Measurements from ENCODE around the gene CAB39.

DNA sequence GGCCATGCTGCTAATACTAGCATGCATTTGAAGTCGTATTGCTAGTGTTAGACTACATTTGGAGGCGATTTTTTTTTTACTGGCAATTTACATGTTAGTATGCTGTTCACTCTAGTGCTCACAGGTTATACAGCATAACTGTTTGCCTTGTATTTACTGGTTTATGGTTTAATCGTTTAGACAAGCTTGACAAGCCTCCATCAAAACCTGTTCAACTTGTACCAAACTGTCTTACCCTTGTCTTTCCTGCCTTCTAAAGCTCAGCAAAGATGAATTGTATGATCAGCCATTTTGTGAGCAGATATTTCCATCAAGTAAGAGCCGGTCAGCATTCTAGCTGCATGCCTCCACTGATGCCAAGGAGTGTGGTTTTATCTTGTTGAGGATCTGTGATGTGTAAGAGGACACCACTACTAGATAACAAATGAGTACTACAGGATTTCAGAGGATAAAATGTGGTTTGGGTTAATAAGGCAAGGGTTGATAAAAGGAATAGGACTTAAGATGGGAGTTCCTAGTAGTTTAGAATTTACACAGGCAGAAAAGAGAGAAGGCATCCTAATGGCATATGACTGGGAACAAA lies 83.7 kb downstream of the CAB39 start:
- TF ChIP-seq, protein P1, sequence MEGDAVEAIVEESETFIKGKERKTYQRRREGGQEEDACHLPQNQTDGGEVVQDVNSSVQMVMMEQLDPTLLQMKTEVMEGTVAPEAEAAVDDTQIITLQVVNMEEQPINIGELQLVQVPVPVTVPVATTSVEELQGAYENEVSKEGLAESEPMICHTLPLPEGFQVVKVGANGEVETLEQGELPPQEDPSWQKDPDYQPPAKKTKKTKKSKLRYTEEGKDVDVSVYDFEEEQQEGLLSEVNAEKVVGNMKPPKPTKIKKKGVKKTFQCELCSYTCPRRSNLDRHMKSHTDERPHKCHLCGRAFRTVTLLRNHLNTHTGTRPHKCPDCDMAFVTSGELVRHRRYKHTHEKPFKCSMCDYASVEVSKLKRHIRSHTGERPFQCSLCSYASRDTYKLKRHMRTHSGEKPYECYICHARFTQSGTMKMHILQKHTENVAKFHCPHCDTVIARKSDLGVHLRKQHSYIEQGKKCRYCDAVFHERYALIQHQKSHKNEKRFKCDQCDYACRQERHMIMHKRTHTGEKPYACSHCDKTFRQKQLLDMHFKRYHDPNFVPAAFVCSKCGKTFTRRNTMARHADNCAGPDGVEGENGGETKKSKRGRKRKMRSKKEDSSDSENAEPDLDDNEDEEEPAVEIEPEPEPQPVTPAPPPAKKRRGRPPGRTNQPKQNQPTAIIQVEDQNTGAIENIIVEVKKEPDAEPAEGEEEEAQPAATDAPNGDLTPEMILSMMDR (IDR thresholded peaks at IDR 0.05) = no peak
- TF ChIP-seq TCF7L2 (IDR thresholded peaks at IDR 0.05; ENCODE audit: low read depth, low read length) (no peak), POLR2AphosphoS5 (IDR thresholded peaks at IDR 0.05; ENCODE audit: low read depth, low read length) (no peak)
- TF ChIP-seq, protein P2, sequence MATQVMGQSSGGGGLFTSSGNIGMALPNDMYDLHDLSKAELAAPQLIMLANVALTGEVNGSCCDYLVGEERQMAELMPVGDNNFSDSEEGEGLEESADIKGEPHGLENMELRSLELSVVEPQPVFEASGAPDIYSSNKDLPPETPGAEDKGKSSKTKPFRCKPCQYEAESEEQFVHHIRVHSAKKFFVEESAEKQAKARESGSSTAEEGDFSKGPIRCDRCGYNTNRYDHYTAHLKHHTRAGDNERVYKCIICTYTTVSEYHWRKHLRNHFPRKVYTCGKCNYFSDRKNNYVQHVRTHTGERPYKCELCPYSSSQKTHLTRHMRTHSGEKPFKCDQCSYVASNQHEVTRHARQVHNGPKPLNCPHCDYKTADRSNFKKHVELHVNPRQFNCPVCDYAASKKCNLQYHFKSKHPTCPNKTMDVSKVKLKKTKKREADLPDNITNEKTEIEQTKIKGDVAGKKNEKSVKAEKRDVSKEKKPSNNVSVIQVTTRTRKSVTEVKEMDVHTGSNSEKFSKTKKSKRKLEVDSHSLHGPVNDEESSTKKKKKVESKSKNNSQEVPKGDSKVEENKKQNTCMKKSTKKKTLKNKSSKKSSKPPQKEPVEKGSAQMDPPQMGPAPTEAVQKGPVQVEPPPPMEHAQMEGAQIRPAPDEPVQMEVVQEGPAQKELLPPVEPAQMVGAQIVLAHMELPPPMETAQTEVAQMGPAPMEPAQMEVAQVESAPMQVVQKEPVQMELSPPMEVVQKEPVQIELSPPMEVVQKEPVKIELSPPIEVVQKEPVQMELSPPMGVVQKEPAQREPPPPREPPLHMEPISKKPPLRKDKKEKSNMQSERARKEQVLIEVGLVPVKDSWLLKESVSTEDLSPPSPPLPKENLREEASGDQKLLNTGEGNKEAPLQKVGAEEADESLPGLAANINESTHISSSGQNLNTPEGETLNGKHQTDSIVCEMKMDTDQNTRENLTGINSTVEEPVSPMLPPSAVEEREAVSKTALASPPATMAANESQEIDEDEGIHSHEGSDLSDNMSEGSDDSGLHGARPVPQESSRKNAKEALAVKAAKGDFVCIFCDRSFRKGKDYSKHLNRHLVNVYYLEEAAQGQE (IDR thresholded peaks at IDR 0.05; ENCODE audit: insufficient read depth in 1 of 2, low read depth in 2 of 2, low read length in 1 of 2) = no peak
